ENCODE results near the gene PDGFD.
"Not testable (repeated sequence)": the region's sequence is repeated elsewhere in the genome, so short reads cannot be mapped to it uniquely, and the experiment has no call there.

PDGFD gene

DNA sequence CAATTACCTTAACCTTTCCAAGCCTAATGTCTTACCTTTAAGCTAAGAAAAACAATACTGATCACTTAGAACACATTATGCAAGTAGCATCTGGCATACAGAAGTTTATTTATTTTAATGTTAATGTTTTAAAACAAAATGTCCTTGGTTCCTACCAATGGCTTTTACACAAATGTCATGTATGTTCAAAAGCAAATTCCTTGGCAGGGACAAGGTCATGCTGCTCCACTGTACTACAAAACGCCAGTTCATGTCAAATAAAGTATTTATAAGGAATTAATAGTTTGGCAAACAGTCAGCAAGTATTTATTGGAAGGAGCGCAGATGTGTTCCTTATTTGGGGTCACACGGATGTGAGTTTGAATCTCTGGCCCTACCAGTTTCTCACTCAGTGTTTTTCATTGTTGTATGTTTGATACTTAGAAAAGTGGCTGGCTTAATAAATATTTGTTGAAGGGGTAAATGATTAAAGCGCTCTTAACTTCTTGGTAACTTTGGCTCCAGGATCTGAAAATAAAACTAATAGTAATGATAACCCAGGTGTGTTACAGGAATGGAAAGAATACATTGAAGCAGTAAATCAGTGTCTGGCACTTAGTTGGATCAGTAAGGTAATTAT lies 108.9 kb downstream of the PDGFD start:
- DNase-seq = no peak

GRCh38 chr11:104053743-104054478 lies 110.0 kb downstream of the PDGFD start:
- DNase-seq = no peak

DNA sequence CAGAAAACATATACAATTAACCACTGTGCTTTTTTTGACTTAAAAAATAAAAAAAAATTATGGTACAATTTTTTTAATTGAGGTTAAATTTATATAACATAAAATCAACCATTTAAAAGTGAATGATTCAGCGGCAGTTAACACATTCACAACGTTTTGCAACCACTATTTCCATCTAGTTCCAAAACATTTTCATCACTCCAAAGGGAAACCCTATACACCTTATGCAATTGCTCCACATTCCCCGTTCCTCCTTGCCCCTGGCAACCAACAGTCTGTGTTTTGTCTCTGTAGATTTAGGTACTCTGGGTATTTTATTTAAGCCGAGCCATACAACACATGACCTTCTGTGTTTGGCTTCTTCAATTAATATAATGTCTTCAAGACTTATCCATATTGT lies 112.2 kb downstream of the PDGFD start:
- DNase-seq = no peak

DNA sequence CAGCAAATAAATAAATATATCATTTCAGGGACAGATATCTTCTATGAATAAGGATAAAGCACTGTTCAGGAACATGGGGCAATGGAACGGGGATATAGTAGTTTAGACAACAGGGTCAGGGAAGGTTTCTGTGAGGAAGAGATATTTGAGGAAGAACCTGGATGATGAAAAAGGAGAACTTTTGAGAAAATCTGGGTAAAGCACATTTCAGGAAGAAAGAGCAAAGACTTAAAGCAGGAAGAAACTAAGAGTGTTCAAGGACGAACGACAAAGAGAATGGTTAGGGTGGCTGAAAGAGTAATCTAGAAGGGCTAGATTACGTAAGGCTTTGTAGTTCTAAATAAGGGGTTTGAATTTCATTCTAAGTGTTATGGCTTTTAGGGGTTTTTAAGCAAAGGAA lies 114.8 kb downstream of the PDGFD start:
- DNase-seq = no peak

- DNase-seq = not testable (repeated sequence)
Observed at GRCh38 chr11:104046858-104047257, 117.1 kb downstream of the PDGFD start.

GRCh38 chr11:104046331-104046730 lies 117.6 kb downstream of the PDGFD start:
- no peak for DNase-seq

DNA sequence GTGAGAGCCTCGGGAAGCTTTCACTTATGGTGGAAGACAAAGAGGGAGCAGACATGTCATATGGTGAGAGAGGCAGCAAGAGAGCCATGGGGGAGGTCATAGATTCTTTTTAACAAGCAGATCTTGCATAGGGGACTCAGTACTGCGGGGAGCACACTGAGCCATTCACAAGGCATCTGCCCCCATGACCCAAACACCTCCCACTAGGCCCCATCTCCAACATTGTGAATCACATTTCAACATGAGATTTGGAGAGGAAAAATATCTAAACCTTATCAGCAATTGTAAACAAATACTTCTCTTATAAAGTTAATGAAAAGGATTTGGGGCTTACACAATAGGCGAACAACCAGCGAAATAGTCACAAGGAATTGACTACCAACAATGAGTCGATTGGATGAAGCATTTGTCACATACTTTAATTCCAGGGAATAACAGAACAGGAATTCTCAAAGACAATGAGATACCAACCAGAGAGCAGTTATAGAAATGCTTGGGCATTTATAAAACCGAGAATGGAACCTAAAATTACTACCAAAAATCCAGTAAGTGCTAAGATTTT lies 120.2 kb downstream of the PDGFD start:
- no peak for DNase-seq

DNA sequence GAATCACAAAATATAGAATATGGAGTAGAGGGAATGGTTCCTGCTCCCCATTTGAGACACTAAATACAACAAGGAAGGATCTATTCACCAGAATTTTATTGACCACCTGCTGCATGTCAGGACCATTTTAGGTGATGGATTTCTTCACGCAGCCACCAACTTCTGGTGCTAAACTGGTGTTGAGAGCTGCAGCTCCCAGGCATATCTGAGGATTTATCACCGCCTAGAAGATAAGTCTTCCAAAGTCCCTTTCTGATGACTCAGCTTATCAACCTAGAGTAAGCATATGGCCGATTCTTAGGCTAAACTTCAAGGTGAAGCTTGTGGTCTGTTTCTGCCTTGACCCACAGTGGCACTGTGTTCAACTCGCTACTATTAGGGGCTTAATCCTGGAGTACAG lies 120.8 kb downstream of the PDGFD start:
- DNase-seq = no peak

DNA sequence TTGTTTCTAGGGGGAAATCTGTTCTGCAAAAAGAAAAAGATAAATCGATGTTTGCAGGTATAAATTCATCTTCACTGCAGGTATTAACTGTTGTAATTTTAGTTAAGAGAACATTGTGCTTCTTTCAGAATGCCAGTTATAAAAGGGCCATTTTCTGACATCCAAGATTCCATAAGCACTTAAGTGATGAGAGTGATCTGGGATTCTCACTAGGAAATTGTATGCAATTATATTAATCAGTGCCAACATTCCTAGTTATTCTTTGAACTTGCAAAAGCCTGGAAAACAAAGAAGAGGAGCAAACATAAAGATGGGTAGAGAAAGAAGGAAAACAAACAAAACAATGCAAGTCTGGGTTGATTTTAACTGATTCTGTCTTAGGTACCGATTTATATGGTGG lies 122.2 kb downstream of the PDGFD start:
- DNase-seq = no peak

DNA sequence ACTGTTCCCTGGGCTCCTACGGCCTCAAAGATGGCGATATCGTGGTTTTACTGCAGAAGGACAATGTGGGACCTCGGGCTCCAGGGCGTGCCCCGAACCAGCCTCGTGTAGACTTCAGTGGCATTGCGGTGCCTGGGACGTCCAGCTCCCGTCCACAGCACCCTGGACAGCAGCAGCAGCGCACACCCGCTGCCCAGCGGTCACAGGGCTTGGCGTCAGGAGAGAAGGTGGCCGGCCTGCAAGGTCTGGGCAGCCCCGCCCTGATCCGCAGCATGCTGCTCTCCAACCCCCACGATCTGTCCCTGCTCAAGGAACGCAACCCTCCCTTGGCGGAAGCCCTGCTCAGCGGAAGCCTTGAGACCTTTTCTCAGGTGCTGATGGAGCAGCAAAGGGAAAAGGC lies 127.0 kb downstream of the PDGFD start:
- DNase-seq = no peak

GRCh38 chr11:104036588-104036987 lies 127.4 kb downstream of the PDGFD start, which contains the start of gene DDI1:
TSS of gene DDI1 (plus strand) at chr11:104036640. CDS start at chr11:104036823, 183 bp downstream.
- no peak for DNase-seq

DNA sequence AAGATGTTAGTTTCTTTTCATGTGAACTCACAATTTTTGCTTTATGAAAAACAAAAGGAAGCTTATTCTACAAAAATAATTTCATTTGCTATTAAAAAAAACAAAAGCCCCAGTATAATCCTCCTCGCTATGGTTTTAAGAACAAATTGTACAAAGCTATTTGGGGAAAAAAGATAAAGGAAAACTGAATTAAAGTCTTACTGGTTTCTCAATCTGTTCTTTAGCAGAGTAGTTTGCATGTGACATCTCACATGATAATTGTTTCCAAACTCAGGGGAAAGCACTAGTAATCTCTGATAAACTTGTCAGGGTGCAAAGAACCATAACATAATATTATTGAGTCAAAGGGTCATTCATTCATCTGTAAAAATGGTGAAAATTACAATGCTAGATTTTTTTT lies 130.4 kb downstream of the PDGFD start:
- no peak for DNase-seq

DNA sequence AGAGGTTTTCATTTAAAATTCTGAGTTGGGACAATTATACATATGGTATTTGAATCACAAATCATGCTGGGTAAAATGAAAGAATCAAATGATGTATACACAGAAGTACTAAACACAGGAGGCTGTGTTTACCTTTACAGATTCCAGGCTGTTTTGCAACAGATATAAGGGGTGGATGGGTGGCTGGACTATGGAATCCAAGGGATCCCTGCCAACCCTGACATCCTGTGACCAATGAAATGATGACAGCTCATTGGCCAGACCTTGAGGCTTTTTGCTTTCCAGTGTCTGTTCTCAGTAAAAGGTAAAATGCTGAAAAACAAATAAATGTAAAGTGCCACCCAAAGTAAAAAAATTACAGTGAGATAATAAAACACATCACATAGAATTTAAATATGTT lies 130.8 kb downstream of the PDGFD start:
- DNase-seq = no peak

- DNase-seq = no peak
Observed at GRCh38 chr11:104028476-104029263, 135.3 kb downstream of the PDGFD start.

- no peak for DNase-seq
Observed at GRCh38 chr11:104024572-104024971, 139.4 kb downstream of the PDGFD start.

GRCh38 chr11:104015649-104016415 lies 148.1 kb downstream of the PDGFD start:
- DNase-seq = no peak

DNA sequence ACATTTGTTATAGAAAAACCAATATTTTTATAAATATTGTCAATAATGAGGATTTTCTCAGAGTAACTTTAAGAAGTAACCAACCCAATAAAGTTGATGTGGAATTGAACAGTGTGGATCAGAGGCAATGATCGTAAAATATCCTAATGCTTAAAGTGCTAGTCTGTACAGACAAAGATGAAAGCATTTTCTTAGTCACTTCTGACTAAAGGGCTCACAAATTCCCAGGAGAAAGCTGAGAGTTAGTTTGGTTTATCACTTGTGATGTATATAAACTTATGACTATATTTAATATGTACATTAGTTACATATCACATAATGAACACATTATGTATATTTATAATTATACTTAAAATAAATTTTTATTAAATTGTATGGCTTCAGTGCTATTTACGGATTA lies 152.9 kb downstream of the PDGFD start:
- DNase-seq = no peak

- no peak for DNase-seq
Observed at GRCh38 chr11:104009744-104010143, 154.2 kb downstream of the PDGFD start.

GRCh38 chr11:104005234-104005855 lies 158.6 kb downstream of the PDGFD start:
- DNase-seq = no peak

DNA sequence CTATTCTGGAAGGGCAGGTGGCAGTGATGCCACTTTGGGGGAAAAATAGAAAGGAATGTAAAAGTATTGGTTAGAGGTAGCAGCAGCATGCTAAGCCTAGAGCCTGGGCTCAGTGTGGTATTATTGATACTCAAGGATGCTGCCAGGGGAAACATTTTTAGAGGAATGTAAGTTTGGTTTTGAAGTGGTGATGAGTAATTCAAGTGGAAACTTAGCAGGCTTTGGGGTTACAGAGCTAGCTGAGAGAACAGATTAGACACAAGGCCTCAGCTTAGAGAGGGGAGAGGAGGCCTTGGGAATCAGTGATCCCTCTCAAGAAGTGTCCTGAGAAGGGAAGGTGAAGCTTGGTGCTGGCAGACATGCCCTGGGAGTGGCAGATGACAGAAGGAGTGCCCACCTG lies 160.5 kb downstream of the PDGFD start:
- no peak for DNase-seq

DNA sequence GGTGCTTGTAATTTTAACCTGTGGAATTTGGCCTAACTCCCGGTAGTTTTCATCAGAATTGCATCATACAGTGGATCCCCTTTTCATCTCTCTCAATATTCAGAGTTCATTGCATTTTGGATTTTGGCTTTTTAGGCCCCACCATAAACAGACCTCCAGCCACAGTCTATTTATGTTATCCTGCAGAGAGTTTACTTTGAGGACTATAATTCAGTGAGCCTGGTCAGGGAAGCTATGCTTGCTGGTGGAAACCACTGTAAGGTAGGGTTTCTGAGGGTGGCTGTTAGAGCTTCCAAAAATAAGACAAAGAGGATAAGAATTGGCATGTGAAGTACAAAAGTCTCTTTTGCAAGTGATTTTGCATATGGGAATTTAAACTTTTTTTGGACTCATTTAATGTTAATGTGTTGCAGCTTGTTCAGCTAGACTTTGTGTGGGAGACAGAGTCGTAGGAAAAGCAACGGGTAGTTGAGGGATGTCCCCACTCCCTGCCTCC lies 162.3 kb downstream of the PDGFD start:
- no peak for DNase-seq

Data from hypothalamus (tissue), 51 donors.